ENCODE measurements around the gene ZFYVE21.

GRCh38 chr14:103667671-103668070 is 47.9 kb upstream of the ZFYVE21 start:
- no peak for TF ChIP-seq POLR2A (IDR thresholded peaks at IDR 0.05)
- TF ChIP-seq, protein P1, sequence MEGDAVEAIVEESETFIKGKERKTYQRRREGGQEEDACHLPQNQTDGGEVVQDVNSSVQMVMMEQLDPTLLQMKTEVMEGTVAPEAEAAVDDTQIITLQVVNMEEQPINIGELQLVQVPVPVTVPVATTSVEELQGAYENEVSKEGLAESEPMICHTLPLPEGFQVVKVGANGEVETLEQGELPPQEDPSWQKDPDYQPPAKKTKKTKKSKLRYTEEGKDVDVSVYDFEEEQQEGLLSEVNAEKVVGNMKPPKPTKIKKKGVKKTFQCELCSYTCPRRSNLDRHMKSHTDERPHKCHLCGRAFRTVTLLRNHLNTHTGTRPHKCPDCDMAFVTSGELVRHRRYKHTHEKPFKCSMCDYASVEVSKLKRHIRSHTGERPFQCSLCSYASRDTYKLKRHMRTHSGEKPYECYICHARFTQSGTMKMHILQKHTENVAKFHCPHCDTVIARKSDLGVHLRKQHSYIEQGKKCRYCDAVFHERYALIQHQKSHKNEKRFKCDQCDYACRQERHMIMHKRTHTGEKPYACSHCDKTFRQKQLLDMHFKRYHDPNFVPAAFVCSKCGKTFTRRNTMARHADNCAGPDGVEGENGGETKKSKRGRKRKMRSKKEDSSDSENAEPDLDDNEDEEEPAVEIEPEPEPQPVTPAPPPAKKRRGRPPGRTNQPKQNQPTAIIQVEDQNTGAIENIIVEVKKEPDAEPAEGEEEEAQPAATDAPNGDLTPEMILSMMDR (IDR thresholded peaks at IDR 0.05) = no peak
